ENCODE results near the gene MED9.

MED9 gene

DNA sequence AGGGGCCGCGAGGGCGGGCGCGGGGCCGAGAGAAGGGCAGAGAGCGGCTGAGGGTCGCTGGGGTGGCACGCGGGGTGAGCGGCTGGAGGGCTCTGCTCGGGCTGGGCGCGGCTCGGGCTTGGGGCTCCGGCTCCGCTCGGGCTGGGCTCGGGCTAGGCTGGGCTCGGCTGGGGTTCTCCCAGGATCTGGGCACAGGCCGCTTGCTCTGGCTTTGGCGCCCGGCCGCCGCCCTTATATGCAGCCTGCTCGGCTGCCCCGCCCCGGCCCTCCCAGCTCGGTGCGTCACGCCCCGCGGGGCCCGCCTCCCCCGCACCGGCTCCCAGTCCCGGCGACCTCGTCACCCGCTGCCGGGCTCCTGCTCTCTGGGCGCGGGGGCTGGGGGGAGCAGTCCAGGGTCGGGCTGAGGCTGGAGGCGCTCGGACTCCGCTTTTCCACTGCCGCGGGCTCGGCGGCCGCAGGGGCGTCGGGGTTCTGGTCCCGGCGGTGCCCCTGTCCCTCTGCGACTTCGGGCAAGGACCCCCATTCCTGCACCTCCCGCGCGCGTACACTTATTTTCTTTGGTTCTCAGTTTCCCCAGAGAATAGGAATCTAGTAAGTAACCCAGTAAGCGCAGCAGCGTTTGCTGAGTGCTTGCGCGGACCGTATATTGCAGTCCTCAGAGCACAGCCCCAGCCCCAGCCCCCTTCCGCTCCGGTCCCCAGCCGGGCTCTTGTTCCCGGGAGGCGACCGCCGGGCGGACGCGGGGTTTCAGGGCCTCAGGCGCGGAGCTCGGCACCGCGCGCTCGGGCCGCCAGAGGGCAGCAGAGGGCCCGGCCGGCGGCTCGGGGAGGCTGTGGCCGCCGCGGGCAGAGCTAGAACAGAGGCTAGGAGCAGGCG is 19.6 kb downstream of the MED9 start, which contains the start of gene RASD1:
RASD1 (minus strand) TSS at position 207 of the 876 bp plus-strand sequence. CDS start 214 bp downstream, outside the sequence.
- Histone ChIP-seq H2BK12ac (ENCODE audit: low read length) (no peak within 1 kb of the TSS), H3K14ac (ENCODE audit: low read length) (no peak within 1 kb of the TSS), H2AFZ (ENCODE audit: insufficient read depth, low read length, poor library complexity) (peak within 1 kb of the TSS; percentile 79), H3K27me3 (ENCODE audit: insufficient read depth, low read length) (peaks cover 17% of the 10 kb centered on the region), H2AK5ac (ENCODE audit: low read length) (no peak within 1 kb of the TSS), H3K79me1 (ENCODE audit: low read length) (no peaks in the 10 kb centered on the region), H3K4me3 (ENCODE audit: low read depth, low read length) (peak within 1 kb of the TSS; percentile 66), H4K12ac (ENCODE audit: low read depth, low read length) (peak within 1 kb of the TSS; percentile 0), H3K9ac (ENCODE audit: low read length) (no peak within 1 kb of the TSS), H4K8ac (ENCODE audit: low read depth, low read length) (peak within 1 kb of the TSS; percentile 42), H3K4me2 (ENCODE audit: low read length) (peak within 1 kb of the TSS; percentile 79), H3K27ac (ENCODE audit: low read depth, low read length) (no peak within 1 kb of the TSS), H4K91ac (ENCODE audit: low read depth, low read length) (no peak within 1 kb of the TSS), H3K36me3 (ENCODE audit: control insufficient read depth in 1 of 2, insufficient read depth in 2 of 2, low read length in 2 of 2) (peaks cover 9 to 15% of the 10 kb centered on the region in 2 experiments), H3K4ac (ENCODE audit: low read depth, low read length) (no peak within 1 kb of the TSS), H2BK5ac (ENCODE audit: low read depth, low read length, poor library complexity) (no peak within 1 kb of the TSS), H3K79me2 (ENCODE audit: control insufficient read depth, insufficient read depth, low read length, poor library complexity) (no peaks in the 10 kb centered on the region), H2BK120ac (ENCODE audit: insufficient read depth, low read length, poor library complexity) (no peak within 1 kb of the TSS), H3K9me3 (ENCODE audit: insufficient read depth, low read depth, low read length) (peaks cover 2% of the 10 kb centered on the region), H3K23ac (ENCODE audit: low read length) (no peak within 1 kb of the TSS), H3K18ac (ENCODE audit: low read length) (no peak within 1 kb of the TSS), H3K4me1 (ENCODE audit: control insufficient read depth in 1 of 2, insufficient read depth in 2 of 2, low read length in 2 of 2) (peaks cover 10 to 19% of the 10 kb centered on the region in 2 experiments)
- DNase-seq = peak; percentile 87 to 89
- no CpG with 5 or more reads among the region's 93 CpGs for WGBS (ENCODE audit: extremely low coverage, insufficient coverage, insufficient read length)

DNA sequence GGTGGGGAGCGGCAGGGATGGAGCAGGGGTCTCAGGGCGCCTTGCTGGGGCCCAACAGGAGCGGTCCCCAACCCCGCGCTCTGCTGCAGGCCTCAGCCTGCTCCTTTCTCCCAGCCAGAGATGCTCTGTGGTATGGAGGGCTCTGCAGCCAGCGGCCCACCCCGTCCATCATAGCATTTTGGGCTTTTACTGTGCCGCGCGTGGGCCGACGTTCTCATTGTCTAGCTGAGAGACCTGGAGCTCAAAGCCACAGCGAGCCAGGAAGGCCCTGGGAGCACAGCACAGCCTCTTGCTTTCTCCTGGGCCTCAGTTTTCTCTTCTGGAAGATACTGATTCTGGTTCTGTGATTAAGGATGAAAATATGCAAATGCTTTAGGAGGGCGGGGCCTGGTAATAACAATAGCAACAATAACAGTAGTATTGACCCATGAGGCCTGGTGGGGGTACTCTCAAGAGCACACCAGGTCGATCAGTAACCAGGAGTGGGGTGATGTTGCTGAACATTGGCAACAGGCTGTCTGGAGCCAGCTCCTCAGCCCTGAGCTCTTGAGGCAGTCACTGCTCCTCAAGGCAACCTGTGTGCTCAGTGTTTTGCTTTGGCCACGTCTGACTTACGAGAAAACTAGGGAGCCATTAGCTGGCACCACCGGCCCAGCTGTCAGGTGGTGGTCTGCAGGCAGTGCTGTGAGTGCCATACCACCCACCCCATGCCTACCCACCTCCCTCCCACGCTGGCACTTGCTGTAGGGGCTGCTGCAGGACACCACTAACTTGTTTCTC is 20.5 kb downstream of the MED9 start:
- peak overlapping the region; percentile 36 for H3K4me2 ChIP-seq (ENCODE audit: low read length)
- no peak overlapping the region for H4K12ac ChIP-seq (ENCODE audit: low read depth, low read length)
- H2BK120ac ChIP-seq (ENCODE audit: insufficient read depth, low read length, poor library complexity) = no peak overlapping the region
- H3K79me2 ChIP-seq (ENCODE audit: control insufficient read depth, insufficient read depth, low read length, poor library complexity) = no peaks in the 10 kb centered on the region
- H3K9ac ChIP-seq (ENCODE audit: low read length) = no peak overlapping the region
- no peak overlapping the region for H4K91ac ChIP-seq (ENCODE audit: low read depth, low read length)
- H2BK5ac ChIP-seq (ENCODE audit: low read depth, low read length, poor library complexity) = no peak overlapping the region
- no peak overlapping the region for H3K4me3 ChIP-seq (ENCODE audit: low read depth, low read length)
- peak in 1 of 2 donors; percentile 3 for DNase-seq
- no peak overlapping the region for H3K18ac ChIP-seq (ENCODE audit: low read length)
- peak overlapping the region; percentile 8 for H2AFZ ChIP-seq (ENCODE audit: insufficient read depth, low read length, poor library complexity)
- no peak overlapping the region for H3K23ac ChIP-seq (ENCODE audit: low read length)
- peaks cover 17% of the 10 kb centered on the region for H3K27me3 ChIP-seq (ENCODE audit: insufficient read depth, low read length)
- no peak overlapping the region for H4K8ac ChIP-seq (ENCODE audit: low read depth, low read length)
- no peak overlapping the region for H2AK5ac ChIP-seq (ENCODE audit: low read length)
- WGBS (ENCODE audit: extremely low coverage, insufficient coverage, insufficient read length) = no CpG with 5 or more reads among the region's 19 CpGs
- peaks cover 2% of the 10 kb centered on the region for H3K9me3 ChIP-seq (ENCODE audit: insufficient read depth, low read depth, low read length)
- no peak overlapping the region for H3K27ac ChIP-seq (ENCODE audit: low read depth, low read length)
- no peaks in the 10 kb centered on the region for H3K79me1 ChIP-seq (ENCODE audit: low read length)
- H2BK12ac ChIP-seq (ENCODE audit: low read length) = no peak overlapping the region
- peaks cover 10 to 19% of the 10 kb centered on the region in 2 experiments for H3K4me1 ChIP-seq (ENCODE audit: control insufficient read depth in 1 of 2, insufficient read depth in 2 of 2, low read length in 2 of 2)
- peaks cover 3 to 7% of the 10 kb centered on the region in 2 experiments for H3K36me3 ChIP-seq (ENCODE audit: control insufficient read depth in 1 of 2, insufficient read depth in 2 of 2, low read length in 2 of 2)
- H3K14ac ChIP-seq (ENCODE audit: low read length) = no peak overlapping the region
- no peak overlapping the region for H3K4ac ChIP-seq (ENCODE audit: low read depth, low read length)

DNA sequence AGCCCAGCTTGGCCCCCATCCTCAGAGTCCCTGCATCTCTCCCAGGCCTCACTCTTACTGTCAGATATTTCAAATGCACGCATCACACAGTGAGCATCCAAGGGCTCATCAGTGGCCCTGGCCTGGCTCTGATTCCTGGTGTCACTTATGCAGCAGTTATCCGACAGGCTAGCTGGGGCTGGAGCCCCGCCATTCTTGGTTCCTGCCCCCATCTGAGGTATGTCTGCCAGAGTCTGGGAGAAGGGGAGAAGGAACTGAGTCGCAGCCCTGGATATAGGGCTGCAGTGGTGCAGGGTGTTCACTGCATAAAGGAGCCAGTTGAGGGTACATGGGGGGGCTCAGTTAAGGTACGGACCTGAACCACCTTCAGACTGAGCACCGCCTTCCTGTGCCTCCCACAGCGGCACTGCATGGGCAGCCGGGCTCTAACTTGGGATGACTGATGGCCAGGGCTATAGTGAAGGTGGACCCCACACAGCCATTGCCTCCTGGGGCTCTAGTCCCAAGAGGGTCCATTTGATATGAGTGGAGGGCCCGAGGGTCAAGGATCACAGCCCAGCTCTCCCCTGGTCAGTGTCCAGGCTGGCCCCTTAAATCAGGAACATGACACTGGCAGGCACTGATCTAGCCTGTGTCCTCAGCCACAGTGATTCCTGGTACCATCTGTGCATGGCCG is 21.2 kb downstream of the MED9 start:
- Histone ChIP-seq H3K9me3 (ENCODE audit: insufficient read depth, low read depth, low read length) (peaks cover 2% of the 10 kb centered on the region), H2AFZ (ENCODE audit: insufficient read depth, low read length, poor library complexity) (no peak overlapping the region)
- WGBS (ENCODE audit: extremely low coverage, insufficient coverage, insufficient read length) = no CpG with 5 or more reads among the region's 10 CpGs

DNA sequence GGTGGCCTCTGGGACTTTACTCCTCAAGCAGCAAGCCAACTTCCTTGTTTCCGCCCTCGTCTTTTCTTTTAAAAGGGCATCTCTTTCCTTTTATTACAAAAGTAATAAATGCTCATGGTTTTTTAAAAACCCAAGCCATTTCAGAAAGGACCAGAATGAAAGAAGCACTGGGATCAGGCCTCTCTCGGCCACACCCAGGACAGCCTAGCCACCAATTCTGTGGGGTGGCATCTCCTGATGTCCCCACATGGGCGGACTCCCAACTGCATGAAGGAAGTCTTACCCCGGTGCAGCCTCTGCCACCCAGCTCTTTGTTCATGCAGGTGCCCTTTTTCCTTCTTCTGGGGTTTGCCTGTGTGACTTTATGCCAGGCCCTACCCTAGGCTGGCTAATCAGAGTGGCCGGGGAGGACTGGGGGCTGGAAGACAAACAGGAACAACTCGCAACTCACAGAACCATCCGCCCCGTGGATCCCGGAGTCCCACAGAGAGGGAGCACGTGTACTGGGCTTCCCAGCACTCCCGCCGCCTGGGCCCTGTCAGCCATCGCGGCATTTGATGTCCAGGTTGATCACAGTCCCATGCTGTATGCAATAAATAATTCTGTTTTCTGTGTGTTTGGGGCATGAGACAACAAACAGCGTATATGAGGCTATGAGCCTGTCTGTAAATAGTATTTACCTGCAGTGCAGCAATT is 22.0 kb downstream of the MED9 start:
- Histone ChIP-seq H2BK12ac (ENCODE audit: low read length) (no peak overlapping the region), H3K9ac (ENCODE audit: low read length) (no peak overlapping the region), H3K4me2 (ENCODE audit: low read length) (no peak overlapping the region), H3K4me3 (ENCODE audit: low read depth, low read length) (no peak overlapping the region), H2BK120ac (ENCODE audit: insufficient read depth, low read length, poor library complexity) (no peak overlapping the region), H3K27ac (ENCODE audit: low read depth, low read length) (no peak overlapping the region), H3K18ac (ENCODE audit: low read length) (no peak overlapping the region), H4K12ac (ENCODE audit: low read depth, low read length) (no peak overlapping the region), H3K36me3 (ENCODE audit: control insufficient read depth in 1 of 2, insufficient read depth in 2 of 2, low read length in 2 of 2) (no peaks in the 10 kb centered on the region), H2AFZ (ENCODE audit: insufficient read depth, low read length, poor library complexity) (no peak overlapping the region), H3K4me1 (ENCODE audit: control insufficient read depth in 1 of 2, insufficient read depth in 2 of 2, low read length in 2 of 2) (peaks cover 10 to 19% of the 10 kb centered on the region in 2 experiments), H2BK5ac (ENCODE audit: low read depth, low read length, poor library complexity) (no peak overlapping the region), H3K79me2 (ENCODE audit: control insufficient read depth, insufficient read depth, low read length, poor library complexity) (no peaks in the 10 kb centered on the region), H3K9me3 (ENCODE audit: insufficient read depth, low read depth, low read length) (peaks cover 2% of the 10 kb centered on the region), H3K79me1 (ENCODE audit: low read length) (no peaks in the 10 kb centered on the region), H3K14ac (ENCODE audit: low read length) (no peak overlapping the region), H3K23ac (ENCODE audit: low read length) (no peak overlapping the region), H4K8ac (ENCODE audit: low read depth, low read length) (no peak overlapping the region), H3K4ac (ENCODE audit: low read depth, low read length) (no peak overlapping the region), H2AK5ac (ENCODE audit: low read length) (no peak overlapping the region), H3K27me3 (ENCODE audit: insufficient read depth, low read length) (peaks cover 17% of the 10 kb centered on the region), H4K91ac (ENCODE audit: low read depth, low read length) (no peak overlapping the region)
- DNase-seq = no peak
- no CpG with 5 or more reads among the region's 16 CpGs for WGBS (ENCODE audit: extremely low coverage, insufficient coverage, insufficient read length)

More for the DNA sequence above, 21.2 kb downstream of the MED9 start:
- H2BK12ac ChIP-seq (ENCODE audit: low read length) = no peak overlapping the region
- H3K27me3 ChIP-seq (ENCODE audit: insufficient read depth, low read length) = peaks cover 17% of the 10 kb centered on the region
- H4K91ac ChIP-seq (ENCODE audit: low read depth, low read length) = no peak overlapping the region
- H2BK120ac ChIP-seq (ENCODE audit: insufficient read depth, low read length, poor library complexity) = no peak overlapping the region
- no peak overlapping the region for H3K27ac ChIP-seq (ENCODE audit: low read depth, low read length)
- no peak overlapping the region for H2AK5ac ChIP-seq (ENCODE audit: low read length)
- H3K4me2 ChIP-seq (ENCODE audit: low read length) = no peak overlapping the region
- H3K4me3 ChIP-seq (ENCODE audit: low read depth, low read length) = no peak overlapping the region
- H3K79me2 ChIP-seq (ENCODE audit: control insufficient read depth, insufficient read depth, low read length, poor library complexity) = no peaks in the 10 kb centered on the region
- H3K36me3 ChIP-seq (ENCODE audit: control insufficient read depth in 1 of 2, insufficient read depth in 2 of 2, low read length in 2 of 2) = no peaks in the 10 kb centered on the region
- no peak overlapping the region for H3K23ac ChIP-seq (ENCODE audit: low read length)
- no peaks in the 10 kb centered on the region for H3K79me1 ChIP-seq (ENCODE audit: low read length)
- no peak overlapping the region for H3K14ac ChIP-seq (ENCODE audit: low read length)
- H2BK5ac ChIP-seq (ENCODE audit: low read depth, low read length, poor library complexity) = no peak overlapping the region
- no peak overlapping the region for H3K9ac ChIP-seq (ENCODE audit: low read length)
- H4K8ac ChIP-seq (ENCODE audit: low read depth, low read length) = no peak overlapping the region
- no peak overlapping the region for H3K18ac ChIP-seq (ENCODE audit: low read length)
- no peak overlapping the region for H4K12ac ChIP-seq (ENCODE audit: low read depth, low read length)
- DNase-seq = no peak
- H3K4me1 ChIP-seq (ENCODE audit: control insufficient read depth in 1 of 2, insufficient read depth in 2 of 2, low read length in 2 of 2) = peaks cover 10 to 19% of the 10 kb centered on the region in 2 experiments
- H3K4ac ChIP-seq (ENCODE audit: low read depth, low read length) = no peak overlapping the region

All from trophoblast cell (in vitro differentiated cells and primary cell).